H9 (cell line): ENCODE data around the gene SPSB4. TPM values are rescaled to one million over a fixed set of nuclear protein-coding genes. Genes with fewer than 3 reads are reported as not detected.

Source experiments
- DNase-seq: peaks from one replicate; pipeline ENCODE4 v3.0.0-alpha.2; 2017
- H2AFZ ChIP-seq: one replicate; pipeline ENCODE4 v1.6.1; 2013; ENCODE audit warnings: mild to moderate bottlenecking, low read length, control low read depth, moderate library complexity
- H2AK5ac ChIP-seq: 2 replicates; pipeline ENCODE4 v1.6.1; 2013; ENCODE audit warnings: low read length, control low read depth, mixed read lengths; ENCODE audit not compliant: insufficient read length
- H2BK120ac ChIP-seq: one replicate; pipeline ENCODE4 v1.6.1; 2013; ENCODE audit warnings: low read depth, mild to moderate bottlenecking, low read length, control low read depth, inconsistent platforms; ENCODE audit not compliant: poor library complexity, severe bottlenecking
- H2BK12ac ChIP-seq: 2 replicates; pipeline ENCODE4 v1.6.1; 2013; ENCODE audit warnings: low read length, control low read depth, mixed read lengths, low read depth; ENCODE audit not compliant: insufficient read length
- H2BK15ac ChIP-seq: 2 replicates; pipeline ENCODE4 v1.6.1; 2013; ENCODE audit warnings: low read depth, low read length, control low read depth
- H2BK20ac ChIP-seq: one replicate; pipeline ENCODE4 v1.6.1; 2013; ENCODE audit warnings: low read depth, mild to moderate bottlenecking, low read length, control low read depth, inconsistent platforms; ENCODE audit not compliant: poor library complexity, severe bottlenecking
- H2BK5ac ChIP-seq: 2 replicates; pipeline ENCODE4 v1.6.1; 2013; ENCODE audit warnings: low read length, control low read depth, mixed read lengths; ENCODE audit not compliant: insufficient read length
- H3K14ac ChIP-seq: 2 replicates; pipeline ENCODE4 v1.6.1; 2013; ENCODE audit warnings: low read length, control low read depth; ENCODE audit not compliant: insufficient read depth
- H3K18ac ChIP-seq: 2 replicates; pipeline ENCODE4 v1.6.1; 2013; ENCODE audit warnings: low read depth, mild to moderate bottlenecking, mixed read lengths, low read length, control low read depth; ENCODE audit not compliant: insufficient read length
- H3K23ac ChIP-seq: 2 replicates; pipeline ENCODE4 v1.6.1; 2013; ENCODE audit warnings: low read length, control low read depth, mixed read lengths, low read depth; ENCODE audit not compliant: insufficient read length
- H3K23me2 ChIP-seq: 2 replicates; pipeline ENCODE4 v1.6.1; 2013; ENCODE audit warnings: low read depth, mild to moderate bottlenecking, mixed read lengths, low read length, control low read depth; ENCODE audit not compliant: insufficient read length, poor library complexity, severe bottlenecking
- H3K27ac ChIP-seq: 2 replicates; pipeline ENCODE4 v1.5.1; 2013; ENCODE audit warnings: low read length, control low read depth, mixed read lengths, low read depth; ENCODE audit not compliant: insufficient read length
- H3K27me3 ChIP-seq: 2 replicates; pipeline ENCODE4 v1.6.1; 2013; ENCODE audit warnings: low read length, control low read depth, inconsistent platforms; ENCODE audit not compliant: insufficient read depth
- H3K4ac ChIP-seq: 2 replicates; pipeline ENCODE4 v1.6.1; 2013; ENCODE audit warnings: low read depth, mild to moderate bottlenecking, control low read depth, inconsistent platforms, low read length, moderate library complexity
- H3K4me1 ChIP-seq: 2 replicates; pipeline ENCODE4 v1.6.1; 2013; ENCODE audit warnings: low read length, control low read depth, inconsistent platforms; ENCODE audit not compliant: insufficient read depth
- H3K4me2 ChIP-seq: 2 replicates; pipeline ENCODE4 v1.6.1; 2013; ENCODE audit warnings: low read length, control low read depth, mixed read lengths; ENCODE audit not compliant: insufficient read length, insufficient read depth
- H3K56ac ChIP-seq: 2 replicates; pipeline ENCODE4 v1.6.1; 2013; ENCODE audit warnings: low read depth, mild to moderate bottlenecking, mixed read lengths, low read length, control low read depth; ENCODE audit not compliant: insufficient read length
- H3K79me1 ChIP-seq: 2 replicates; pipeline ENCODE4 v1.6.1; 2013; ENCODE audit warnings: low read depth, mild to moderate bottlenecking, moderate library complexity, low read length, control low read depth, inconsistent platforms; ENCODE audit not compliant: insufficient read depth, poor library complexity, severe bottlenecking
- H3K79me2 ChIP-seq: 2 replicates; pipeline ENCODE4 v1.6.1; 2013; ENCODE audit warnings: low read length, control low read depth, inconsistent platforms; ENCODE audit not compliant: insufficient read depth
- H3K9ac ChIP-seq: 2 replicates; pipeline ENCODE4 v1.6.1; 2013; ENCODE audit warnings: low read length, control low read depth, mixed read lengths; ENCODE audit not compliant: insufficient read length; ENCODE audit errors: extremely low read depth
- H3K9me3 ChIP-seq: one replicate; pipeline ENCODE4 v1.6.1; 2013; ENCODE audit warnings: low read depth, low read length, inconsistent platforms; ENCODE audit not compliant: control insufficient read depth
- H3T11ph ChIP-seq: one replicate; pipeline ENCODE4 v1.6.1; 2013; ENCODE audit warnings: mild to moderate bottlenecking, low read length, control low read depth, inconsistent platforms
- H4K20me1 ChIP-seq: one replicate; pipeline ENCODE4 v1.6.1; 2013; ENCODE audit not compliant: control insufficient read depth, insufficient read length, insufficient read depth
- H4K5ac ChIP-seq: 2 replicates; pipeline ENCODE4 v1.6.1; 2013; ENCODE audit warnings: low read depth, mild to moderate bottlenecking, mixed read lengths, low read length, control low read depth; ENCODE audit not compliant: insufficient read length
- H4K8ac ChIP-seq: replicated peaks from 2 replicates; pipeline ENCODE4 v1.6.1; 2013; ENCODE audit warnings: low read length, control low read depth, mixed read lengths, low read depth; ENCODE audit not compliant: insufficient read length
- H4K91ac ChIP-seq: 2 replicates; pipeline ENCODE4 v1.6.1; 2013; ENCODE audit warnings: low read depth, mild to moderate bottlenecking, moderate library complexity, mixed read lengths, low read length, control low read depth; ENCODE audit not compliant: insufficient read length
- H3K27ac Mint-ChIP-seq, 3 experiments: 2 replicates in 2 of 3; 3 replicates in 1 of 3; pipeline ENCODE4 v1.8.0; 2020 to 2021; ENCODE audit warnings: mixed read lengths in 3 of 3, mild to moderate bottlenecking in 1 of 3, moderate library complexity in 1 of 3
- H3K27me3 Mint-ChIP-seq: 2 replicates; pipeline ENCODE4 v1.8.0; 2021; ENCODE audit warnings: low read depth, mild to moderate bottlenecking, moderate library complexity, mixed read lengths
- H3K36me3 Mint-ChIP-seq, 3 experiments: 2 replicates in 2 of 3; 3 replicates in 1 of 3; pipeline ENCODE4 v1.8.0; 2020 to 2021; ENCODE audit warnings: low read depth in 3 of 3, mixed read lengths in 3 of 3; ENCODE audit not compliant: insufficient read depth in 1 of 3
- H3K4me1 Mint-ChIP-seq, 2 experiments: 2 replicates each; pipeline ENCODE4 v1.8.0; 2020; ENCODE audit warnings: mixed read lengths in 2 of 2
- H3K4me3 Mint-ChIP-seq, 2 experiments: 2 replicates in 1 of 2; 3 replicates in 1 of 2; pipeline ENCODE4 v1.8.0; 2020 to 2021; ENCODE audit warnings: mild to moderate bottlenecking in 2 of 2, mixed read lengths in 2 of 2, moderate library complexity in 1 of 2
- H3K9me3 Mint-ChIP-seq, 2 experiments: 2 replicates in 1 of 2; 3 replicates in 1 of 2; pipeline ENCODE4 v1.8.0; 2020; ENCODE audit warnings: mild to moderate bottlenecking in 2 of 2, mixed read lengths in 2 of 2, moderate library complexity in 1 of 2
- total RNA-seq: library from RNA; stranded (reverse); gene quantifications from 2 replicates; pipeline ENCODE4 v1.2.1, GENCODE V29; 2021
- TF ChIP-seq, protein P1 (sequence below): fragments of 200-600 bp; sonication (generic); conservative IDR thresholded peaks from 3 replicates; pipeline ENCODE4 v1.8.0; 2021; ENCODE audit warnings: antibody characterized with exemption, mild to moderate bottlenecking

Gene SPSB4
- total RNA-seq, 1 experiment from 2014 or later: 6.2 TPM

DNA sequence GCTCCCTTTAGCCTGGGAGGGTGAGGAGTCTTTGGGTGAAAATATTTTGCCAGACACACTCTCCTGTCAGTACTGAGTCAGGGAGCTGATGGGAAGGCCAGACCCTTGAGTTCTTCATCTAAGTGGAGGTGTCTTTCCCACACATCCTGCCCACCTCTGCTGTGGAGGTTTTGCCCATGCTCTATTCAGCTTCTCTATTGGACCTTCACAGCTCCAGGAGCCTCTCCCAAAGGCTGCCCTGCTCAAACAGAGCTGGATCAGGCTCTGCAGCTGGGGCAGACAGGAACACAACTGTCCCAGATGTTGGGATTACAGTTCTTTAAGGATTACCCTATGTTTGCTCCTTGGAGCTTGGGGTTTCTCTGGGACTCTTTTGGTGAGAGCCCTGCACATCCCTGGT is 77.9 kb downstream of the SPSB4 start:
- no peak overlapping the region for H2BK120ac ChIP-seq
- H3K9me3 ChIP-seq: no peaks in the 10 kb centered on the region
- no peaks in the 10 kb centered on the region for H3K79me1 ChIP-seq
- peaks cover 0 to 4% (median 0%) of the 10 kb centered on the region in 3 experiments; a peak in 2 of 7 replicates for H3K36me3 Mint-ChIP-seq
- H3K4me1 ChIP-seq: no peaks in the 10 kb centered on the region
- no peak overlapping the region for H3K9ac ChIP-seq
- H2BK15ac ChIP-seq: no peak overlapping the region
- H2AK5ac ChIP-seq: no peak overlapping the region
- H2AFZ ChIP-seq: no peak overlapping the region
- TF ChIP-seq, protein P1, sequence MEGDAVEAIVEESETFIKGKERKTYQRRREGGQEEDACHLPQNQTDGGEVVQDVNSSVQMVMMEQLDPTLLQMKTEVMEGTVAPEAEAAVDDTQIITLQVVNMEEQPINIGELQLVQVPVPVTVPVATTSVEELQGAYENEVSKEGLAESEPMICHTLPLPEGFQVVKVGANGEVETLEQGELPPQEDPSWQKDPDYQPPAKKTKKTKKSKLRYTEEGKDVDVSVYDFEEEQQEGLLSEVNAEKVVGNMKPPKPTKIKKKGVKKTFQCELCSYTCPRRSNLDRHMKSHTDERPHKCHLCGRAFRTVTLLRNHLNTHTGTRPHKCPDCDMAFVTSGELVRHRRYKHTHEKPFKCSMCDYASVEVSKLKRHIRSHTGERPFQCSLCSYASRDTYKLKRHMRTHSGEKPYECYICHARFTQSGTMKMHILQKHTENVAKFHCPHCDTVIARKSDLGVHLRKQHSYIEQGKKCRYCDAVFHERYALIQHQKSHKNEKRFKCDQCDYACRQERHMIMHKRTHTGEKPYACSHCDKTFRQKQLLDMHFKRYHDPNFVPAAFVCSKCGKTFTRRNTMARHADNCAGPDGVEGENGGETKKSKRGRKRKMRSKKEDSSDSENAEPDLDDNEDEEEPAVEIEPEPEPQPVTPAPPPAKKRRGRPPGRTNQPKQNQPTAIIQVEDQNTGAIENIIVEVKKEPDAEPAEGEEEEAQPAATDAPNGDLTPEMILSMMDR: no peak
- no peaks in the 10 kb centered on the region for H3K27me3 ChIP-seq
- no peak overlapping the region for H3T11ph ChIP-seq
- H4K20me1 ChIP-seq: no peaks in the 10 kb centered on the region
- no peaks in the 10 kb centered on the region for H3K79me2 ChIP-seq
- no peaks in the 10 kb centered on the region; the same call in none of the 2 replicates for H3K27me3 Mint-ChIP-seq
- peaks cover 0 to 3% of the 10 kb centered on the region in 2 experiments; a peak in 2 of 4 replicates for H3K4me1 Mint-ChIP-seq
- H2BK20ac ChIP-seq: no peak overlapping the region
- no peak overlapping the region for H2BK12ac ChIP-seq
- no peak overlapping the region for H3K56ac ChIP-seq
- H3K27ac ChIP-seq: no peak overlapping the region
- peaks cover 6% of the 10 kb centered on the region in 2 experiments; a peak in 3 of 5 replicates for H3K9me3 Mint-ChIP-seq
- no peak overlapping the region for H3K23ac ChIP-seq
- H3K14ac ChIP-seq: no peak overlapping the region
- H4K91ac ChIP-seq: no peak overlapping the region
- H3K27ac Mint-ChIP-seq: no peak overlapping the region; a peak in 1 of 7 replicates
- no peak overlapping the region for H2BK5ac ChIP-seq
- no peak overlapping the region for H3K4ac ChIP-seq
- no peak overlapping the region for H4K5ac ChIP-seq
- no peak overlapping the region for H3K4me2 ChIP-seq
- no peak overlapping the region for H3K18ac ChIP-seq
- no peak overlapping the region for H4K8ac ChIP-seq
- H3K4me3 Mint-ChIP-seq: no peak overlapping the region
- no peak for DNase-seq
- H3K23me2 ChIP-seq: peaks cover 3% of the 10 kb centered on the region
